AG04450 (cell line): ENCODE results near the gene BIN1. TPM values are rescaled to one million over a fixed set of nuclear protein-coding genes. Genes with fewer than 3 reads are reported as not detected.

ENCODE experiments used
- CTCF ChIA-PET: fragments of 300-600, 350-600 bp; formaldehyde crosslinking; extraction: SDS; loops from one replicate; lab custom pipeline; 2022; ENCODE audit warnings: antibody characterized with exemption, inconsistent platforms; lab: Charles Lee
- POLR2A ChIA-PET: fragments of 350-600 bp; formaldehyde crosslinking; extraction: SDS; loops from one replicate; lab custom pipeline; 2021; ENCODE audit warnings: antibody characterized with exemption, inconsistent platforms; lab: Yijun Ruan, JAX
- DNase-seq: peaks from one replicate; pipeline ENCODE4 v3.0.0-alpha.2; 2011; ENCODE audit warnings: low read depth, low spot score
- H3K27ac ChIP-seq: one replicate; pipeline ENCODE4 v1.5.1; 2012; ENCODE audit warnings: low read depth, low read length, control low read depth
- H3K27me3 ChIP-seq: one replicate; pipeline ENCODE4 v1.6.0; 2012; ENCODE audit warnings: low read length; ENCODE audit not compliant: control insufficient read depth, insufficient read depth
- H3K4me3 ChIP-seq: 2 replicates; pipeline ENCODE4 v1.5.1; 2011; ENCODE audit warnings: mild to moderate bottlenecking, low read depth, low read length, control low read depth
- H3K9me3 ChIP-seq: 2 replicates; pipeline ENCODE4 v1.5.1; 2012; ENCODE audit warnings: low read length; ENCODE audit not compliant: control insufficient read depth, insufficient read depth
- polyA plus RNA-seq: library from polyadenylated mRNA; depleted of rRNA; stranded (reverse); fragments of >200 nt; gene quantifications from 2 replicates; pipeline ENCODE4 v1.2.3, GENCODE V29; 2011
- TF ChIP-seq, protein P1 (sequence below): IDR thresholded peaks from 2 replicates; pipeline ENCODE4 v1.5.1; 2011; ENCODE audit warnings: low read depth, low read length, control low read depth, inconsistent platforms

BIN1 gene
- polyA plus RNA-seq, 1 experiment, result 32.4 TPM

- no peak overlapping the region for H3K4me3 ChIP-seq
- ChIA-PET CTCF (interaction anchor here (1.2 kb wide), 1 partner anchor 11 kb away, joined by 4 read pairs; no protein-coding TSS in a partner anchor), POLR2A (no interaction called here)
- no peaks in the 10 kb centered on the region; the same call in 1 of the 2 replicates for H3K9me3 ChIP-seq
- H3K27me3 ChIP-seq, result no peaks in the 10 kb centered on the region
- DNase-seq, result no peak
- TF ChIP-seq, protein P1, sequence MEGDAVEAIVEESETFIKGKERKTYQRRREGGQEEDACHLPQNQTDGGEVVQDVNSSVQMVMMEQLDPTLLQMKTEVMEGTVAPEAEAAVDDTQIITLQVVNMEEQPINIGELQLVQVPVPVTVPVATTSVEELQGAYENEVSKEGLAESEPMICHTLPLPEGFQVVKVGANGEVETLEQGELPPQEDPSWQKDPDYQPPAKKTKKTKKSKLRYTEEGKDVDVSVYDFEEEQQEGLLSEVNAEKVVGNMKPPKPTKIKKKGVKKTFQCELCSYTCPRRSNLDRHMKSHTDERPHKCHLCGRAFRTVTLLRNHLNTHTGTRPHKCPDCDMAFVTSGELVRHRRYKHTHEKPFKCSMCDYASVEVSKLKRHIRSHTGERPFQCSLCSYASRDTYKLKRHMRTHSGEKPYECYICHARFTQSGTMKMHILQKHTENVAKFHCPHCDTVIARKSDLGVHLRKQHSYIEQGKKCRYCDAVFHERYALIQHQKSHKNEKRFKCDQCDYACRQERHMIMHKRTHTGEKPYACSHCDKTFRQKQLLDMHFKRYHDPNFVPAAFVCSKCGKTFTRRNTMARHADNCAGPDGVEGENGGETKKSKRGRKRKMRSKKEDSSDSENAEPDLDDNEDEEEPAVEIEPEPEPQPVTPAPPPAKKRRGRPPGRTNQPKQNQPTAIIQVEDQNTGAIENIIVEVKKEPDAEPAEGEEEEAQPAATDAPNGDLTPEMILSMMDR, result no peak
- H3K27ac ChIP-seq, result no peak overlapping the region
Measured at GRCh38 chr2:127052771-127053691, 53.9 kb downstream of the BIN1 start.

- Histone ChIP-seq H3K9me3 (no peaks in the 10 kb centered on the region; the same call in 1 of the 2 replicates), H3K27me3 (no peaks in the 10 kb centered on the region), H3K27ac (no peak overlapping the region), H3K4me3 (no peak overlapping the region)
- no peak for DNase-seq
- TF ChIP-seq, protein P1, result no peak
- CTCF ChIA-PET, result interaction anchor here (1.2 kb wide), 1 partner anchor 12 kb away, joined by 4 read pairs; no protein-coding TSS in a partner anchor
- POLR2A ChIA-PET, result no interaction called here
Measured at GRCh38 chr2:127052057-127052770, 54.7 kb downstream of the BIN1 start.

- ChIA-PET POLR2A (no interaction called here), CTCF (interaction anchor here (0.7 to 2.1 kb wide), 11 partner anchors 11 to 273 kb away, joined by 3 to 17 read pairs (median 4); no protein-coding TSS in a partner anchor)
- no peak overlapping the region for H3K4me3 ChIP-seq
- no peaks in the 10 kb centered on the region; the same call in 1 of the 2 replicates for H3K9me3 ChIP-seq
- H3K27me3 ChIP-seq, result no peaks in the 10 kb centered on the region
- no peak overlapping the region for H3K27ac ChIP-seq
- TF ChIP-seq, protein P1, result no peak
- no peak for DNase-seq
Measured at GRCh38 chr2:127051116-127052056, 55.6 kb downstream of the BIN1 start.

- POLR2A ChIA-PET, result no interaction called here
- Histone ChIP-seq H3K9me3 (peaks cover 6% of the 10 kb centered on the region; the same call in 1 of the 2 replicates), H3K4me3 (no peak overlapping the region), H3K27me3 (no peaks in the 10 kb centered on the region), H3K27ac (no peak overlapping the region)
- CTCF ChIA-PET, result interaction anchor here (0.6 to 2.1 kb wide), 16 partner anchors 10 to 568 kb away, joined by 3 to 17 read pairs (median 4); no protein-coding TSS in a partner anchor
- DNase-seq, result no peak
- TF ChIP-seq, protein P1, result no peak
Measured at GRCh38 chr2:127050803-127051115, 56.2 kb downstream of the BIN1 start.
